ENCODE data around the gene DIS3L2. TPM values are rescaled to one million over a fixed set of nuclear protein-coding genes. Genes with fewer than 3 reads are reported as not detected.
A peak's percentile ranks its signal among the peaks of the same experiment; 100 is the strongest.

The DIS3L2 gene
- total and polyA plus RNA-seq, 2 experiments from 2014 or later: 9.3 to 15.6 TPM

DNA sequence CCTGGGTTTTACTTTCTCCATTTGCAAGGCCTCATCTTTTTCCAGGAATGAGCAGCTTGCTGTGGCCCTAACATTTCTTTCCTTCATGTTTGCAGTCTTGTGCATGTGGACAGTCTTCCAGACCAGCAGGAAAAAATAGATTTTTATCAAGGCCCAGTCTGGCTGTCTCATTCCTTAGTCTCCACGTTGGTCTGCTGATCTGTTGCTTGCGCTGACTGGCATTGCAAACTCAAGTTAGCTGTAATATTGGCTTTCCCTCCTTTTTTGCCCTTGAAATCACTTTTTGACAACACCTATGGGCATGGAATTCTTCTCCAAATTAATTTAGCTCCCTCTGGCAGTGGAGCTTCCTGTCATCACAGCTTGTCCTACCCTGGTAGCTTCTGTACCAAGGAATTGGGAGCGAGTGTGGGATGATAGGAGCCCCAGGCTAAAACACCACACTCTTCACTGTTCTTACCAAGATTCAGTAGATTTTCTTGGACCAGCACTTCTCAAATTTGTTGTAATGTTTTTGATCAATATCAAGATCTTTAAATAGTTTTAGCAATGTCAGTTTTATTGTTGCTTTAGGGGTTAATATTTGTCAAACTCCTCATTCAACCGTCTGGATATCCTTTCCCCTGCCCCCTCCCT is 48.2 kb downstream of the DIS3L2 start:
- Histone ChIP-seq H3K27ac (no peak overlapping the region), H3K4me2 (ENCODE audit: unreplicated experiment) (no peak overlapping the region), H4K20me1 (ENCODE audit: insufficient read depth) (no peaks in the 10 kb centered on the region; the same call in 1 of the 2 replicates), H3F3A (ENCODE audit: insufficient read depth) (peaks cover 15% of the 10 kb centered on the region; the same call in 1 of the 2 replicates), H3K4me1 (ENCODE audit: insufficient read depth) (peaks cover 16% of the 10 kb centered on the region), H3K79me2 (ENCODE audit: insufficient read depth) (peaks cover 44% of the 10 kb centered on the region), H3K9me3 (ENCODE audit: low read depth) (no peaks in the 10 kb centered on the region), H3K4me3 (no peak overlapping the region), H3K9me2 (ENCODE audit: insufficient read depth) (no peaks in the 10 kb centered on the region), H3K9ac (no peak overlapping the region), H3K36me3 (ENCODE audit: low read depth) (no peaks in the 10 kb centered on the region), H3K27me3 (replicated peaks; ENCODE audit: insufficient read depth) (no peaks in the 10 kb centered on the region), H2AFZ (no peak overlapping the region)
- TF ChIP-seq EZH2phosphoT487 (IDR thresholded peaks at IDR 0.05; ENCODE audit: insufficient read depth, low read depth) (no peak), EZH2 (IDR thresholded peaks at IDR 0.05; ENCODE audit: insufficient read depth, poor library complexity, severe bottlenecking) (no peak)
- no peak for DNase-seq
- 98% methylated on average over 4 of the region's 4 CpGs for WGBS, 2 experiments (ENCODE audit: low coverage in 1 of 2, low lambda C conversion rate in 2 of 2, missing lambda C conversion rate in 2 of 2)
- in situ Hi-C loops (cut with MboI): no loop called here

DNA sequence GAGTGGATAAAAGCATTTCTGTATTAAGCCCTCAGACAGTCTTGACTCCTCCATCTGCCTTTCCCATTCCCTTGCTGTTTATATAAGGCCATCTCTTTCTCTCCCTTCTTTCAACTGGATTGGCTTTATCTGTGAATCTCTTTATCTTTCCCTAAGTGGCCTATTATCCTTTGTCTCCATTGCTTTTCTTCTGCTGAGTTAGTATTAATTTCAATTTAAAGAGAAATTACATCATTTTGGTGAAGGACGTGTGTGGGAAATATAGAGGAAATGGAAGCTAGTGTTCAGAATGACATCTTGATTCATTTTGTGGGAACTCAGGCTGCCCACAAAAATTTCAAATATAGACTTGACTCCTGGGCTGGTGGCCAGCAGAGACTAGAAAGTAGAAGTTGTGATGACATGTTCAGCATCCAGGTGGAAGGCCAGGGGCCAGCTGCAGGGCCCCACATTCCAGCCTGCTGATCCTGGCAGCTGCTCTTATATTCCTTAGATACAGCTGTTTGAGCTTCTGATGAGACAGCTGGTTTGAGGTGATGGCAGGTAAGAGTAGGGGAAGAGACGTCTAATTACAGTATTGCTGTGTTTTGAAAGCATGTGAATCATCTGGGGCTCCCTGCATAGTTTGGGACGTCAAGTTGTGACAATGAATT is 52.3 kb downstream of the DIS3L2 start:
- WGBS, 2 experiments (ENCODE audit: low coverage in 1 of 2, low lambda C conversion rate in 2 of 2, missing lambda C conversion rate in 2 of 2): 3 to 4% methylated on average over 3 of the region's 3 CpGs
- Histone ChIP-seq H3K4me3 (no peak overlapping the region), H3K9me2 (ENCODE audit: insufficient read depth) (no peaks in the 10 kb centered on the region), H3K9ac (0 out of 2 replicates have a peak overlapping the region, but pooled peaks have one; percentile 11), H3K9me3 (ENCODE audit: low read depth) (no peaks in the 10 kb centered on the region), H3K4me2 (ENCODE audit: unreplicated experiment) (peak overlapping the region; percentile 58), H3F3A (ENCODE audit: insufficient read depth) (peaks cover 15% of the 10 kb centered on the region; the same call in 1 of the 2 replicates), H3K36me3 (ENCODE audit: low read depth) (peaks cover 6% of the 10 kb centered on the region; the same call in 1 of the 2 replicates), H3K79me2 (ENCODE audit: insufficient read depth) (peaks cover 22% of the 10 kb centered on the region), H2AFZ (no peak overlapping the region), H3K4me1 (ENCODE audit: insufficient read depth) (peaks cover 16% of the 10 kb centered on the region), H4K20me1 (ENCODE audit: insufficient read depth) (no peaks in the 10 kb centered on the region), H3K27ac (0 out of 2 replicates have a peak overlapping the region, but pooled peaks have one; percentile 19), H3K27me3 (replicated peaks; ENCODE audit: insufficient read depth) (no peaks in the 10 kb centered on the region)
- DNase-seq: peak; percentile 87
- TF ChIP-seq EZH2phosphoT487 (IDR thresholded peaks at IDR 0.05; ENCODE audit: insufficient read depth, low read depth): 0 out of 2 replicates have a peak, but pooled peaks have one; percentile 66
- TF ChIP-seq EZH2 (IDR thresholded peaks at IDR 0.05; ENCODE audit: insufficient read depth, poor library complexity, severe bottlenecking): no peak
- in situ Hi-C loops (cut with MboI): no loop called here

GRCh38 chr2:232014681-232015080 is 53.2 kb downstream of the DIS3L2 start:
- Histone ChIP-seq H3K9ac (no peak overlapping the region), H3K4me3 (no peak overlapping the region), H3K79me2 (ENCODE audit: insufficient read depth) (peaks cover 22% of the 10 kb centered on the region), H4K20me1 (ENCODE audit: insufficient read depth) (no peaks in the 10 kb centered on the region), H3K9me2 (ENCODE audit: insufficient read depth) (no peaks in the 10 kb centered on the region), H3K9me3 (ENCODE audit: low read depth) (no peaks in the 10 kb centered on the region), H3K27ac (no peak overlapping the region), H2AFZ (no peak overlapping the region), H3K27me3 (replicated peaks; ENCODE audit: insufficient read depth) (no peaks in the 10 kb centered on the region), H3K4me1 (ENCODE audit: insufficient read depth) (peaks cover 16% of the 10 kb centered on the region), H3K36me3 (ENCODE audit: low read depth) (peaks cover 6% of the 10 kb centered on the region; the same call in 1 of the 2 replicates), H3F3A (ENCODE audit: insufficient read depth) (peaks cover 15% of the 10 kb centered on the region; the same call in 1 of the 2 replicates), H3K4me2 (ENCODE audit: unreplicated experiment) (no peak overlapping the region)
- in situ Hi-C loops (cut with MboI): no loop called here
- WGBS, 2 experiments (ENCODE audit: low coverage in 1 of 2, low lambda C conversion rate in 2 of 2, missing lambda C conversion rate in 2 of 2): 90 to 91% methylated on average over 4 of the region's 4 CpGs
- TF ChIP-seq EZH2 (IDR thresholded peaks at IDR 0.05; ENCODE audit: insufficient read depth, poor library complexity, severe bottlenecking): no peak
- no peak for TF ChIP-seq EZH2phosphoT487 (IDR thresholded peaks at IDR 0.05; ENCODE audit: insufficient read depth, low read depth)
- DNase-seq: no peak

DNA sequence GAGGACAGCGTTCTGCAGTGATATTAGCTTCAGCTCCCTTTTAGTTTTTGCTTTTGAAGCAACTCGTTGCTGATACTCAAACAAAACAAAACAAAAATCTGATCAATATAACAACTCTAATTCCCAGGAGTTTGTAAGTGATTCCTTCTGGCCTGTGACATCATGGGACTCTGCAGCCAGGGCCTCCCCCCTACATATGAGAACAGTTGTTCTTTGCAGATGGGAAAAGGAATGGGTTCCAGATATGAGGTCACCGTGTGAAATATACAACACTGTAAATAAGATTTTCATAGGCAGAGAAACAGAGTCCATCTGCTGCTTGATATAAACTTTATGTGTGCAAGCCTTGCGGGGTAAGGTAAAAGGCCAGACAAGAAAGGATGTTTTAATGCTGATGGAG is 56.7 kb downstream of the DIS3L2 start:
- Histone ChIP-seq H3K4me2 (ENCODE audit: unreplicated experiment) (no peak overlapping the region), H3K9me2 (ENCODE audit: insufficient read depth) (no peaks in the 10 kb centered on the region), H2AFZ (no peak overlapping the region), H3K79me2 (ENCODE audit: insufficient read depth) (0 out of 2 replicates have a peak, but pooled peaks cover 2% of the 10 kb centered on the region), H3K27ac (no peak overlapping the region), H3K27me3 (replicated peaks; ENCODE audit: insufficient read depth) (no peaks in the 10 kb centered on the region), H3K9me3 (ENCODE audit: low read depth) (no peaks in the 10 kb centered on the region), H3K4me1 (ENCODE audit: insufficient read depth) (peaks cover 14% of the 10 kb centered on the region), H3F3A (ENCODE audit: insufficient read depth) (peaks cover 14% of the 10 kb centered on the region; the same call in 1 of the 2 replicates), H3K36me3 (ENCODE audit: low read depth) (peaks cover 6% of the 10 kb centered on the region; the same call in 1 of the 2 replicates), H3K4me3 (no peak overlapping the region), H3K9ac (no peak overlapping the region), H4K20me1 (ENCODE audit: insufficient read depth) (no peaks in the 10 kb centered on the region)
- TF ChIP-seq EZH2phosphoT487 (IDR thresholded peaks at IDR 0.05; ENCODE audit: insufficient read depth, low read depth): no peak
- no peak for TF ChIP-seq EZH2 (IDR thresholded peaks at IDR 0.05; ENCODE audit: insufficient read depth, poor library complexity, severe bottlenecking)
- DNase-seq: no peak
- in situ Hi-C loops (cut with MboI): no loop called here
- WGBS, 2 experiments (ENCODE audit: low coverage in 1 of 2, low lambda C conversion rate in 2 of 2, missing lambda C conversion rate in 2 of 2): 58 to 61% methylated on average over 4 of the region's 4 CpGs
